Measurements from ENCODE around the gene IL13RA1. TPM values are rescaled to one million over a fixed set of nuclear protein-coding genes. Genes with fewer than 3 reads are reported as not detected.

Gene IL13RA1
- total RNA-seq, 1 experiment from 2014 or later = 33.4 TPM

DNA sequence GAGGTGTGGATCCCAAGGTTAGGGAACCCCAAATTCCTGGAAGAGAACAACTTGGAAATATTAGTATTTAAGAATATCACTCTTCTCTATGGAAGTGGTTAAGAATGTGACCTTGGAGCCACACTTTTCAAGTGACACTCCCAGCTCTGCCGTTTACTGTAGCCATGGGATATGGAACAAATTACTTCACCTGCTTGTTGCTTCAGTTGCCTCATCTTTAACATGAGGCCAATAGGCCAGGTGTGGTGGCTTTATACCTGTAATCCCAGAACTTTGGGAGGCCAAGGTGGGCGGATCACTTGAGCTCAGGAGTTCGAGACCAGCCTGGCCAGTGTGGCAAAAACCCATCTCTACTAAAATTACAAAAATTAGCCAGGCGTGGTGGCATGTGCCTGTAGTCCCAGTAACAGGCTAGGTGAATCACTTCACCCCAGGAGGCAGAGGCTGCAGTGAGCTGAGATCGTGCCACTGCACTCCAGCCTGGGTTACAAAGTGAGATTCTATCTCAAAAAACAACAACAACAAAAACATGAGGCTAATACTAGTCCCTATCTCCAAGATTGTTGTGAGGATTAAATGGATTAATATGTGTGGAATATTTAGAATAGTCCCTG lies 13.0 kb downstream of the IL13RA1 start:
- ATAC-seq (no peak), DNase-seq (no peak)
- H3K4me3 ChIP-seq (ENCODE audit: low read length) = no peak overlapping the region
- no peak overlapping the region for H3K9ac ChIP-seq (ENCODE audit: low read length)
- intact Hi-C loops (cut with micrococcal nuclease) = no loop called here
- no peaks in the 10 kb centered on the region for H3K9me2 ChIP-seq (replicated peaks; ENCODE audit: low read length)
- no peak overlapping the region for H3K4me2 ChIP-seq (ENCODE audit: low read length)
- H3K27ac ChIP-seq (ENCODE audit: low read length) = no peak overlapping the region
- H2AFZ ChIP-seq (ENCODE audit: low read length) = no peak overlapping the region
- H3K27me3 ChIP-seq (ENCODE audit: low read length) = no peaks in the 10 kb centered on the region
- no peak for TF ChIP-seq EZH2phosphoT487 (IDR thresholded peaks at IDR 0.05; ENCODE audit: borderline replicate concordance, low read length)
- TF ChIP-seq EZH2 (IDR thresholded peaks at IDR 0.05; ENCODE audit: low read length, unreplicated experiment) = no peak
- TF ChIP-seq, protein P1, sequence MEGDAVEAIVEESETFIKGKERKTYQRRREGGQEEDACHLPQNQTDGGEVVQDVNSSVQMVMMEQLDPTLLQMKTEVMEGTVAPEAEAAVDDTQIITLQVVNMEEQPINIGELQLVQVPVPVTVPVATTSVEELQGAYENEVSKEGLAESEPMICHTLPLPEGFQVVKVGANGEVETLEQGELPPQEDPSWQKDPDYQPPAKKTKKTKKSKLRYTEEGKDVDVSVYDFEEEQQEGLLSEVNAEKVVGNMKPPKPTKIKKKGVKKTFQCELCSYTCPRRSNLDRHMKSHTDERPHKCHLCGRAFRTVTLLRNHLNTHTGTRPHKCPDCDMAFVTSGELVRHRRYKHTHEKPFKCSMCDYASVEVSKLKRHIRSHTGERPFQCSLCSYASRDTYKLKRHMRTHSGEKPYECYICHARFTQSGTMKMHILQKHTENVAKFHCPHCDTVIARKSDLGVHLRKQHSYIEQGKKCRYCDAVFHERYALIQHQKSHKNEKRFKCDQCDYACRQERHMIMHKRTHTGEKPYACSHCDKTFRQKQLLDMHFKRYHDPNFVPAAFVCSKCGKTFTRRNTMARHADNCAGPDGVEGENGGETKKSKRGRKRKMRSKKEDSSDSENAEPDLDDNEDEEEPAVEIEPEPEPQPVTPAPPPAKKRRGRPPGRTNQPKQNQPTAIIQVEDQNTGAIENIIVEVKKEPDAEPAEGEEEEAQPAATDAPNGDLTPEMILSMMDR (conservative IDR thresholded peaks at IDR 0.05; ENCODE audit: low read depth, low read length) = no peak
- H3K79me2 ChIP-seq (ENCODE audit: low read length) = peaks cover 53% of the 10 kb centered on the region
- peaks cover 3% of the 10 kb centered on the region; the same call in 1 of the 2 replicates for H3K4me1 ChIP-seq (ENCODE audit: insufficient read depth, low read length)
- no peaks in the 10 kb centered on the region for H3F3A ChIP-seq (ENCODE audit: low read length, unreplicated experiment)
- ChIA-PET POLR2A (ENCODE audit: unreplicated experiment) (no interaction called here), CTCF (no interaction called here)
- BruUV-seq (replicated peaks) = no TSS peak
- H4K20me1 ChIP-seq (ENCODE audit: low read length) = no peaks in the 10 kb centered on the region
- no peaks in the 10 kb centered on the region; the same call in 1 of the 2 replicates for H3K36me3 ChIP-seq (ENCODE audit: low read depth, low read length)
- no peaks in the 10 kb centered on the region for H3K9me3 ChIP-seq (ENCODE audit: low read length)

DNA sequence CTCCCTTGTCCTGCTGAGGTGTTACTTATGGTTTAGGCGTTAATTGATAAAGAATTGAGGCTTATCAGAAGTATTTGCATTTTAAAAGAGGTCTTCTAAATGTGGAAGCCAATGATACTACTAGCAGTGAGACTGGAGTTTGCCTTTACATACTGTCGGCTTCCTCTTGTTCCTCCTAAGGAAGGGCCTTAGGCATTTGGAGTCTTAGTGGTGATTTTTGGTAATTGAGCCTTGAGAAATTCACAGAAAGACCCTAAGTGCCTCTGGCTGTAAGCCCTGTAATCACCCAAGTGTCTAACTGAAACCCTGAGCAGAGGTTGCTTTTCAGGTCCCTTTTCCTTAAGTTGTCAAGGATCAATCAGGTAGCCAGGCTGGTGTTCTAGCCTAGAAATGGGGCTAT lies 14.8 kb downstream of the IL13RA1 start:
- Histone ChIP-seq H3K27ac (ENCODE audit: low read length) (no peak overlapping the region), H3K79me2 (ENCODE audit: low read length) (peaks cover 39% of the 10 kb centered on the region), H3K9me3 (ENCODE audit: low read length) (no peaks in the 10 kb centered on the region), H3K27me3 (ENCODE audit: low read length) (no peaks in the 10 kb centered on the region), H3K9me2 (replicated peaks; ENCODE audit: low read length) (no peaks in the 10 kb centered on the region), H3F3A (ENCODE audit: low read length, unreplicated experiment) (no peaks in the 10 kb centered on the region), H3K4me1 (ENCODE audit: insufficient read depth, low read length) (peaks cover 3% of the 10 kb centered on the region; the same call in 1 of the 2 replicates), H3K9ac (ENCODE audit: low read length) (no peak overlapping the region), H4K20me1 (ENCODE audit: low read length) (no peaks in the 10 kb centered on the region), H3K36me3 (ENCODE audit: low read depth, low read length) (no peaks in the 10 kb centered on the region; the same call in 1 of the 2 replicates), H2AFZ (ENCODE audit: low read length) (no peak overlapping the region), H3K4me2 (ENCODE audit: low read length) (no peak overlapping the region), H3K4me3 (ENCODE audit: low read length) (no peak overlapping the region)
- ATAC-seq (no peak), DNase-seq (no peak)
- intact Hi-C loops (cut with micrococcal nuclease) = no loop called here
- no TSS peak for BruUV-seq (replicated peaks)
- TF ChIP-seq, protein P1 (conservative IDR thresholded peaks at IDR 0.05; ENCODE audit: low read depth, low read length) = no peak
- TF ChIP-seq EZH2 (IDR thresholded peaks at IDR 0.05; ENCODE audit: low read length, unreplicated experiment) (no peak), EZH2phosphoT487 (IDR thresholded peaks at IDR 0.05; ENCODE audit: borderline replicate concordance, low read length) (no peak)
- CTCF ChIA-PET = no interaction called here
- POLR2A ChIA-PET (ENCODE audit: unreplicated experiment) = no interaction called here

DNA sequence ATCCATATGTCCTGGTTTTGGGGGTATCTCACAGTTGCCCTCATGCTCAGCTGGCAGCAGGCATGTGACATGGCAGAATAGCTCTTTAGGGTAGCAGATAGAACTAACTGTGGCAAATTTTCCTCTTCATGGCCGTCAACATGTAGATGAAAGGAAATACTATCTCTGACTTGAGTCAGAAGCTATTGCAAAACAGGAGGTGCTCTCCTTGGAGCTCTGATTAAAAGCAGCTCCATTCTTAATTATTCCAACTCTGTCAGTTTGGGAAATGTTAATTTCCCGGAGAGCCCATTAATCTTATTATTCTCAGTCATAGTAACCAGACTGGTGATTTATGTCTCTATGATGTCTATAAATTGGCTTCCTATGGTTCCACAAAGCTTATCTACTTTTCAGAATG lies 18.2 kb downstream of the IL13RA1 start:
- H3K36me3 ChIP-seq (ENCODE audit: low read depth, low read length) = no peaks in the 10 kb centered on the region; the same call in none of the 2 replicates
- DNase-seq (no peak), ATAC-seq (no peak)
- BruUV-seq (replicated peaks) = no TSS peak
- no peak overlapping the region for H3K4me2 ChIP-seq (ENCODE audit: low read length)
- no peak overlapping the region for H3K27ac ChIP-seq (ENCODE audit: low read length)
- no peak overlapping the region for H3K9ac ChIP-seq (ENCODE audit: low read length)
- no peaks in the 10 kb centered on the region for H3K9me2 ChIP-seq (replicated peaks; ENCODE audit: low read length)
- H3K27me3 ChIP-seq (ENCODE audit: low read length) = no peaks in the 10 kb centered on the region
- ChIA-PET CTCF (no interaction called here), POLR2A (ENCODE audit: unreplicated experiment) (interaction anchor here (0.6 kb wide), 1 partner anchor 35 kb away, joined by 3 read pairs; no protein-coding TSS in a partner anchor)
- no peaks in the 10 kb centered on the region for H3K9me3 ChIP-seq (ENCODE audit: low read length)
- TF ChIP-seq EZH2 (IDR thresholded peaks at IDR 0.05; ENCODE audit: low read length, unreplicated experiment) (no peak), EZH2phosphoT487 (IDR thresholded peaks at IDR 0.05; ENCODE audit: borderline replicate concordance, low read length) (no peak)
- TF ChIP-seq, protein P1 (conservative IDR thresholded peaks at IDR 0.05; ENCODE audit: low read depth, low read length) = no peak
- no peak overlapping the region for H2AFZ ChIP-seq (ENCODE audit: low read length)
- no peak overlapping the region for H3K4me3 ChIP-seq (ENCODE audit: low read length)
- peaks cover 3% of the 10 kb centered on the region; the same call in 1 of the 2 replicates for H3K4me1 ChIP-seq (ENCODE audit: insufficient read depth, low read length)
- H3K79me2 ChIP-seq (ENCODE audit: low read length) = peaks cover 12% of the 10 kb centered on the region; the same call in 1 of the 2 replicates
- intact Hi-C loops (cut with micrococcal nuclease) = no loop called here
- H3F3A ChIP-seq (ENCODE audit: low read length, unreplicated experiment) = no peaks in the 10 kb centered on the region
- H4K20me1 ChIP-seq (ENCODE audit: low read length) = no peaks in the 10 kb centered on the region

Measured in PC-3 (cell line).